Keratinocyte (primary cell): ENCODE results near the gene NARS2. TPM values are rescaled to one million over a fixed set of nuclear protein-coding genes. Genes with fewer than 3 reads are reported as not detected.

ENCODE experiments used
- DNase-seq: peaks from one replicate; pipeline ENCODE4 v3.0.0-alpha.2; 2011; ENCODE audit warnings: low read depth, missing footprints, low spot score
- FAIRE-seq: peaks from 2 replicates; lab custom pipeline; 2011; peaks lifted over from hg19 to GRCh38; lab: Jason Lieb, UNC
- H2AFZ ChIP-seq: 2 replicates; pipeline ENCODE4 v1.6.0; 2012; ENCODE audit warnings: low read length, control low read depth, inconsistent platforms; ENCODE audit not compliant: control insufficient read depth
- H3K27ac ChIP-seq: 2 replicates; pipeline ENCODE4 v1.5.1; 2011; ENCODE audit warnings: low read length; ENCODE audit not compliant: control insufficient read depth, insufficient read depth
- H3K27me3 ChIP-seq: 3 replicates; pipeline ENCODE4 v1.6.0; 2011; ENCODE audit warnings: low read length; ENCODE audit not compliant: control insufficient read depth, insufficient read depth; ENCODE audit errors: extremely low read depth
- H3K36me3 ChIP-seq, 2 experiments: 2 replicates in 1 of 2; 3 replicates in 1 of 2; pipeline ENCODE4 v1.5.1; 2011; ENCODE audit warnings: low read length in 2 of 2, mild to moderate bottlenecking in 1 of 2; ENCODE audit not compliant: control insufficient read depth in 2 of 2, insufficient read depth in 2 of 2; ENCODE audit errors: extremely low read depth in 1 of 2
- H3K4me1 ChIP-seq: 3 replicates; pipeline ENCODE4 v1.5.1; 2011; ENCODE audit warnings: low read length; ENCODE audit not compliant: control insufficient read depth, insufficient read depth; ENCODE audit errors: extremely low read depth
- H3K4me2 ChIP-seq: 3 replicates; pipeline ENCODE4 v1.6.0; 2011; ENCODE audit warnings: low read depth, low read length; ENCODE audit not compliant: control insufficient read depth, insufficient read depth; ENCODE audit errors: extremely low read depth
- H3K4me3 ChIP-seq, 3 experiments: fragments of 200-600 bp in 1 of 3; sonication (generic) in 1 of 3; 2 replicates in 2 of 3; 3 replicates in 1 of 3; pipeline ENCODE4 v1.5.1; 2011 to 2016; ENCODE audit warnings: low read length in 3 of 3, mild to moderate bottlenecking in 3 of 3, control low read depth in 2 of 3, inconsistent platforms in 1 of 3, low read depth in 1 of 3, mixed read lengths in 1 of 3, mixed run types in 1 of 3, moderate library complexity in 1 of 3; ENCODE audit not compliant: control insufficient read depth in 2 of 3, insufficient read depth in 2 of 3; ENCODE audit errors: extremely low read depth in 1 of 3
- H3K79me2 ChIP-seq: 2 replicates; pipeline ENCODE4 v1.6.0; 2012; ENCODE audit warnings: low read length; ENCODE audit not compliant: control insufficient read depth, insufficient read depth
- H3K9ac ChIP-seq: 3 replicates; pipeline ENCODE4 v1.6.0; 2011; ENCODE audit warnings: low read length; ENCODE audit not compliant: control insufficient read depth, insufficient read depth; ENCODE audit errors: extremely low read depth
- H3K9me1 ChIP-seq: 3 replicates; pipeline ENCODE4 v1.6.0; 2011; ENCODE audit warnings: low read length; ENCODE audit not compliant: control insufficient read depth, insufficient read depth; ENCODE audit errors: extremely low read depth
- H3K9me3 ChIP-seq: 2 replicates; pipeline ENCODE4 v1.5.1; 2012; ENCODE audit warnings: low read depth, low read length; ENCODE audit not compliant: control insufficient read depth
- H4K20me1 ChIP-seq: 3 replicates; pipeline ENCODE4 v1.6.0; 2011; ENCODE audit warnings: low read length; ENCODE audit not compliant: control insufficient read depth, insufficient read depth; ENCODE audit errors: extremely low read depth
- CTCF ChIP-seq, 3 experiments: IDR thresholded peaks in 1 of 3; conservative IDR thresholded peaks in 1 of 3; optimal IDR thresholded peaks in 1 of 3; 2 replicates in 2 of 3; 3 replicates in 1 of 3; pipeline versions ENCODE3 to v1.5.1; 2011; ENCODE audit warnings: low read length in 3 of 3, mild to moderate bottlenecking in 3 of 3, moderate library complexity in 2 of 3, control low read depth in 1 of 3, inconsistent platforms in 1 of 3; ENCODE audit not compliant: insufficient read depth in 2 of 3; ENCODE audit errors: extremely low read depth in 1 of 3
- EZH2 ChIP-seq: IDR thresholded peaks from one replicate; pipeline ENCODE4 v1.6.1; 2012; ENCODE audit warnings: inconsistent platforms, mild to moderate bottlenecking, low read length, moderate library complexity
- dilution Hi-C: fragments of 300-500 bp; cut with MboI; formaldehyde crosslinking; loops from one replicate; pipeline ENCODE4 v1.7.0; 2020; ENCODE audit warnings: low sequenced_read_pairs; ENCODE audit not compliant: extremely low pct_ligation_motif_present
- polyA plus RNA-seq, 5 experiments: library from polyadenylated mRNA; depleted of rRNA in 3 of 5; stranded (reverse) in 3 of 5; stranded (forward) in 1 of 5; unstranded in 1 of 5; fragments of >200 nt; gene quantifications; 1 replicate in 1 of 5; 2 replicates in 3 of 5; 3 replicates in 1 of 5; pipeline versions ENCODE4 v1.2.1 to v1.2.3, GENCODE V29; 2011 to 2012; ENCODE audit warnings: missing spikeins in 2 of 5, low read depth in 1 of 5, low replicate concordance in 1 of 5

NARS2 gene
- polyA plus RNA-seq, 1 donor (not counting 4 experiments of a cell fraction or from before 2014, with no cell fraction given) = 28.8 TPM

GRCh38 chr11:78493413-78493975 is 81.2 kb downstream of the NARS2 start:
- Histone ChIP-seq H3K4me2 (no peak overlapping the region), H3K27me3 (no peaks in the 10 kb centered on the region), H3K36me3 (peaks cover 0 to 3% of the 10 kb centered on the region in 2 experiments), H2AFZ (no peak overlapping the region), H3K9me1 (no peaks in the 10 kb centered on the region), H3K27ac (no peak overlapping the region), H3K79me2 (no peaks in the 10 kb centered on the region), H3K9ac (no peak overlapping the region), H3K9me3 (no peaks in the 10 kb centered on the region), H3K4me1 (no peaks in the 10 kb centered on the region), H3K4me3 (no peak overlapping the region), H4K20me1 (no peaks in the 10 kb centered on the region)
- FAIRE-seq (no peak), DNase-seq (no peak)
- no peak for TF ChIP-seq CTCF (optimal IDR thresholded peaks at IDR 0.05 in 1 of 3, IDR thresholded peaks at IDR 0.05 in 1 of 3, conservative IDR thresholded peaks at IDR 0.05 in 1 of 3; ENCODE audit: extremely low read depth in 1 of 3, insufficient read depth in 2 of 3, low read length in 3 of 3)
- no peak for TF ChIP-seq EZH2
- dilution Hi-C loops = no loop called here

- H3K27me3 ChIP-seq = no peaks in the 10 kb centered on the region
- dilution Hi-C loops = no loop called here
- H4K20me1 ChIP-seq = no peaks in the 10 kb centered on the region
- no peaks in the 10 kb centered on the region for H3K9me1 ChIP-seq
- no peak for TF ChIP-seq CTCF (optimal IDR thresholded peaks at IDR 0.05 in 1 of 3, IDR thresholded peaks at IDR 0.05 in 1 of 3, conservative IDR thresholded peaks at IDR 0.05 in 1 of 3; ENCODE audit: extremely low read depth in 1 of 3, insufficient read depth in 2 of 3, low read length in 3 of 3)
- TF ChIP-seq EZH2 = no peak
- H3K4me1 ChIP-seq = no peaks in the 10 kb centered on the region
- FAIRE-seq = no peak
- no peaks in the 10 kb centered on the region for H3K79me2 ChIP-seq
- peaks cover 1 to 3% of the 10 kb centered on the region in 2 experiments for H3K36me3 ChIP-seq
- no peak for DNase-seq
- no peak overlapping the region for H2AFZ ChIP-seq
- H3K4me3 ChIP-seq = no peak overlapping the region
- H3K9ac ChIP-seq = no peak overlapping the region
- H3K9me3 ChIP-seq = no peaks in the 10 kb centered on the region
- H3K4me2 ChIP-seq = no peak overlapping the region
- H3K27ac ChIP-seq = no peak overlapping the region
These were observed 81.7 kb downstream of the NARS2 start for GRCh38 chr11:78492973-78493372.
